Measurements from ENCODE around the gene BRD7.

- TF ChIP-seq CTCF (IDR thresholded peaks at IDR 0.05) (no peak), POLR2A (IDR thresholded peaks at IDR 0.05) (no peak)
Measured at GRCh38 chr16:50332599-50332998, 36.2 kb downstream of the BRD7 start.
